ENCODE results near the gene PECR. TPM values are rescaled to one million over a fixed set of nuclear protein-coding genes. Genes with fewer than 3 reads are reported as not detected.

The PECR gene
- total RNA-seq, 1 donor from 2014 or later, result 6.6 TPM

DNA sequence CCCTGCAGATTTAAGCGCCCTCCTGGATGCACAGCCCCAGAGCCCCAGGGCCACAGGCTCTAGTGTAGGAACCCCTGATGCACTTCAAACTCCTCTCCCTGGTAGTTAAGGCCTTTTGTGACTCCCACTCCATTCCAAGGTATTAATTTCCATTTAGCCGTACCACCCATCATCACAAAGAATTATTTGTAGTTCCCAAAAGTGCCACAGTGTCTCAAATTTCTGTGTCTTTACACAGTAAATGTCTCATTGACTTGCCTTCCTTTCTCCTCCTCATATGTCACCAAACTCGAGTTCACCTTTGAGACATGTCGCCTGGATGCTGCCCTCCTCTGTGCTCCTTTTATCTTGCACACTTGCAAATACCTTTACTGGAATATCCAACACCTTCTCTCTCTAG is 25.9 kb downstream of the PECR start:
- Mint-ChIP-seq H3K4me1 (ENCODE audit: unreplicated experiment) (peaks cover 15% of the 10 kb centered on the region), H3K9me3 (ENCODE audit: unreplicated experiment) (peaks cover 4% of the 10 kb centered on the region), H3K27me3 (ENCODE audit: unreplicated experiment) (no peaks in the 10 kb centered on the region), H3K27ac (ENCODE audit: unreplicated experiment) (no peak overlapping the region), H3K4me3 (ENCODE audit: unreplicated experiment) (no peak overlapping the region), H3K36me3 (ENCODE audit: unreplicated experiment) (peaks cover 9% of the 10 kb centered on the region)
- no peak for DNase-seq (ENCODE audit: extremely low spot score, unreplicated experiment)
- no peak for TF ChIP-seq CTCF (IDR thresholded peaks at IDR 0.05)

DNA sequence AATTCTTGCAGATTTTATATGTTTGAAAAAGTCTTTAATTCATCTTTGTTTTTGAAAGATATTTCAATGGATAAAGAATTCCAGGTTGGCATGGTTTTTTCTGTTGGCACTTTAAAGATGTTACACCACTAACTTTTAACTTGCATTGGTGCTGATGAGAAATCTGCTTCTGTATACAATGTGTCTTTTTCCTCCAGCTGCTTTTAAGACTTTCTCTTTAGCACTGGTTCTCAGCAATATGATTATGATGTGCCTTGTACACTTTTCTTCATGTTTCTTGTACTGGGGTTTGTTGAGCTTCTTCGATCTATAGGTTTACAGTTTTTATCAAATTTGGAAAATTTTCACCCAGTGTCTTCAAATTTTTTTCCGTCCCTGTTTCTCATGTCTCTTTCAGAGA is 29.2 kb downstream of the PECR start:
- Mint-ChIP-seq H3K27me3 (ENCODE audit: unreplicated experiment) (no peaks in the 10 kb centered on the region), H3K4me3 (ENCODE audit: unreplicated experiment) (no peak overlapping the region), H3K9me3 (ENCODE audit: unreplicated experiment) (peaks cover 4% of the 10 kb centered on the region)

GRCh38 chr2:216051350-216051749 is 30.3 kb downstream of the PECR start:
- H3K27ac Mint-ChIP-seq (ENCODE audit: unreplicated experiment), result no peak overlapping the region
- H3K9me3 Mint-ChIP-seq (ENCODE audit: unreplicated experiment), result peaks cover 4% of the 10 kb centered on the region
- H3K27me3 Mint-ChIP-seq (ENCODE audit: unreplicated experiment), result no peaks in the 10 kb centered on the region
- no peaks in the 10 kb centered on the region for H3K4me1 Mint-ChIP-seq (ENCODE audit: unreplicated experiment)
- TF ChIP-seq CTCF (IDR thresholded peaks at IDR 0.05), result no peak
- H3K4me3 Mint-ChIP-seq (ENCODE audit: unreplicated experiment), result no peak overlapping the region
- DNase-seq (ENCODE audit: extremely low spot score, unreplicated experiment), result no peak
- H3K36me3 Mint-ChIP-seq (ENCODE audit: unreplicated experiment), result peaks cover 8% of the 10 kb centered on the region

More for the DNA sequence above, 29.2 kb downstream of the PECR start:
- no peak for TF ChIP-seq CTCF (IDR thresholded peaks at IDR 0.05)
- H3K36me3 Mint-ChIP-seq (ENCODE audit: unreplicated experiment), result peaks cover 8% of the 10 kb centered on the region
- peaks cover 7% of the 10 kb centered on the region for H3K4me1 Mint-ChIP-seq (ENCODE audit: unreplicated experiment)
- no peak overlapping the region for H3K27ac Mint-ChIP-seq (ENCODE audit: unreplicated experiment)
- no peak for DNase-seq (ENCODE audit: extremely low spot score, unreplicated experiment)

- Mint-ChIP-seq H3K27ac (ENCODE audit: unreplicated experiment) (no peak overlapping the region), H3K36me3 (ENCODE audit: unreplicated experiment) (peaks cover 5% of the 10 kb centered on the region), H3K9me3 (ENCODE audit: unreplicated experiment) (peaks cover 4% of the 10 kb centered on the region), H3K27me3 (ENCODE audit: unreplicated experiment) (no peaks in the 10 kb centered on the region), H3K4me1 (ENCODE audit: unreplicated experiment) (no peaks in the 10 kb centered on the region), H3K4me3 (ENCODE audit: unreplicated experiment) (no peak overlapping the region)
- DNase-seq (ENCODE audit: extremely low spot score, unreplicated experiment), result no peak
- TF ChIP-seq CTCF (IDR thresholded peaks at IDR 0.05), result no peak
Measured at GRCh38 chr2:216049452-216049851, 32.2 kb downstream of the PECR start.

- no peak for TF ChIP-seq CTCF (IDR thresholded peaks at IDR 0.05)
- peaks cover 6% of the 10 kb centered on the region for H3K36me3 Mint-ChIP-seq (ENCODE audit: unreplicated experiment)
- H3K27me3 Mint-ChIP-seq (ENCODE audit: unreplicated experiment), result no peaks in the 10 kb centered on the region
- no peak overlapping the region for H3K27ac Mint-ChIP-seq (ENCODE audit: unreplicated experiment)
- H3K4me3 Mint-ChIP-seq (ENCODE audit: unreplicated experiment), result no peak overlapping the region
- DNase-seq (ENCODE audit: extremely low spot score, unreplicated experiment), result no peak
- peaks cover under 1% of the 10 kb centered on the region for H3K9me3 Mint-ChIP-seq (ENCODE audit: unreplicated experiment)
- H3K4me1 Mint-ChIP-seq (ENCODE audit: unreplicated experiment), result no peaks in the 10 kb centered on the region
Measured at GRCh38 chr2:216047397-216047796, 34.2 kb downstream of the PECR start.

All from osteocyte (in vitro differentiated cells).